Adrenal gland (tissue), 12 donors: ENCODE measurements around the gene CDHR3. TPM values are rescaled to one million over a fixed set of nuclear protein-coding genes. Genes with fewer than 3 reads are reported as not detected.

Experiments
- DNase-seq, 7 donors: peaks; one replicate each; pipeline ENCODE4 v3.0.0-alpha.2; 2019 to 2020
- H3K27ac ChIP-seq, 5 donors: fragments of 200-600 bp; sonication (generic) in 4 of 5; 1 replicate in 3 of 5; 2 replicates in 2 of 5; pipeline versions ENCODE4 v1.5.1 to v1.8.0; 2016 to 2020; ENCODE audit warnings: mild to moderate bottlenecking in 1 of 5
- H3K27me3 ChIP-seq: fragments of 200-600 bp; 2 replicates; pipeline ENCODE4 v1.8.0; 2021
- H3K36me3 ChIP-seq, 2 donors: fragments of 200-600 bp; replicated peaks in 1 of 2; 1 replicate in 1 of 2; 2 replicates in 1 of 2; pipeline versions ENCODE4 v1.5.1 to v1.8.0; 2018 to 2022
- H3K4me1 ChIP-seq, 2 donors: fragments of 200-600 bp; replicated peaks in 1 of 2; 1 replicate in 1 of 2; 2 replicates in 1 of 2; pipeline versions ENCODE4 v1.5.1 to v1.8.0; 2018 to 2021
- H3K4me3 ChIP-seq, 4 donors: fragments of 200-600 bp; sonication (generic) in 3 of 4; one replicate each; pipeline ENCODE4 v1.5.1; 2016 to 2018
- H3K9me3 ChIP-seq, 3 donors: fragments of 200-600 bp; sonication (generic) in 1 of 3; replicated peaks in 1 of 3; 1 replicate in 2 of 3; 2 replicates in 1 of 3; pipeline versions ENCODE4 v1.5.1 to v1.8.0; 2016 to 2021
- CTCF ChIP-seq, 6 experiments: fragments of 450-650 bp in 4 of 6; fragments of 200-600 bp in 2 of 6; sonication (generic) in 1 of 6; IDR thresholded peaks; 1 replicate in 5 of 6; 2 replicates in 1 of 6; pipeline versions ENCODE4 v1.5.1 to v1.8.0; 2016 to 2021; ENCODE audit warnings: antibody characterized with exemption in 6 of 6, mild to moderate bottlenecking in 2 of 6, moderate library complexity in 1 of 6
- POLR2A ChIP-seq, 2 donors: fragments of 450-650 bp; IDR thresholded peaks; one replicate each; pipeline ENCODE4 v1.6.1; 2017; ENCODE audit warnings: antibody characterized with exemption in 2 of 2, mild to moderate bottlenecking in 2 of 2, moderate library complexity in 1 of 2
- WGBS, 4 donors: extraction: QIAGEN DNeasy Blood & Tissue Kit in 2 of 4; methylation state at CpG; one replicate each; pipeline versions ENCODE4 v1.1.5 to v1.1.7; 2013 to 2017; 5-methylcytosine and 5-hydroxymethylcytosine counted together
- intact Hi-C, 2 donors: fragments of 100-400 bp; cut with DNase I; formaldehyde crosslinking; loops; one replicate each; pipeline versions ENCODE4 v1.14.1 to v1.15.0; 2022 to 2023
- polyA plus RNA-seq, 3 donors: library from polyadenylated mRNA; stranded (reverse); fragments of 200-250 nt in 2 of 3; fragments of 350-450 nt in 1 of 3; fragmentation: Illumina TruSeq in 1 of 3; extraction: RNeasy Lipid Tissue Mini Kit (QIAGEN cat#74804) in 1 of 3; gene quantifications; one replicate each; pipeline ENCODE4 v1.2.3, GENCODE V29; 2013 to 2014
- total RNA-seq, 9 donors: library from RNA; depleted of rRNA in 4 of 9; stranded (reverse); fragments of >200 nt in 4 of 9; fragments of 120-200 nt in 1 of 9; fragmentation: NEBNext Ultra II Directional in 1 of 9; extraction: Animal tissue kit (Norgen Biotek cat#: 25700) in 1 of 9; gene quantifications; one replicate each; pipeline versions ENCODE4 v1.1.0 to v1.2.4, GENCODE V29; 2013 to 2023
- donor health status: healthy with polysubstance abuse.
- donor health status: Bipolar disorder and iron deficiency.
- donor health status: DM: yes; HTN: yes; CAD: no.
- donor health status: DM: no; HTN: no; CAD: no.
- donor health status: DM: no; HTN: no; CAD: no.
- donor health status: DM: yes; HTN: yes; CAD: no.

CDHR3 gene
- total and polyA plus RNA-seq, 12 donors, result 0.66 to 5.0 (median 2.3) TPM

DNA sequence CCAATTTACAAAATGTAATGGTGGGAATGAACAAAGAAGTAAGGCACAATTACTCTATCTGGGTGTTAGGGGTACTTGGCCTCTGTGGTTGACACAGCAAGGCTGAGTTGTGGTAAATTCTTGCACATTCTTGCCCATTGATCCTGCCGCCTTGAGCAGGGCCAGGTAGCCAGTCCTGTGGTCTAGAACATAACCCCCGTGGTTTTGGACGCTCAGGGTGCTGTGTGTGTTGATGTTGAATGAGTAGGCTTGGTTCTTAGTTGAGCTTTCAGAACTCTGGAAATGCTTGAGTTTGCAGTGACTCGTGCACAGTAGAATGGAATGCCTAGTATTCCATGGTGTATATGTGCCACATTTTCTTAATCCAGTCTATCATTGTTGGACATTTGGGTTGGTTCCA lies 42.3 kb upstream of the CDHR3 start:
- H3K4me1 ChIP-seq, result no peaks in the 10 kb centered on the region
- H3K9me3 ChIP-seq, result peaks cover 0 to 9% (median 0%) of the 10 kb centered on the region in 3 donors
- WGBS, 4 donors, result 93 to 100% (median 96%) methylated on average over 4 of the region's 4 CpGs
- no peak for DNase-seq
- intact Hi-C loops, result no loop called here
- no peak overlapping the region for H3K27ac ChIP-seq
- H3K36me3 ChIP-seq, result no peaks in the 10 kb centered on the region
- no peak overlapping the region for H3K4me3 ChIP-seq
- H3K27me3 ChIP-seq, result no peaks in the 10 kb centered on the region
- no peak for TF ChIP-seq CTCF (IDR thresholded peaks at IDR 0.05)
- TF ChIP-seq POLR2A (IDR thresholded peaks at IDR 0.05), result no peak

- intact Hi-C loops, result no loop called here
- WGBS, 4 donors, result 91 to 95% (median 92%) methylated on average over 1 of the region's 1 CpG
- H3K36me3 ChIP-seq, result no peaks in the 10 kb centered on the region
- H3K27me3 ChIP-seq, result no peaks in the 10 kb centered on the region
- no peaks in the 10 kb centered on the region for H3K4me1 ChIP-seq
- no peak for TF ChIP-seq POLR2A (IDR thresholded peaks at IDR 0.05)
- TF ChIP-seq CTCF (IDR thresholded peaks at IDR 0.05), result no peak
- no peak overlapping the region for H3K27ac ChIP-seq
- no peak overlapping the region for H3K4me3 ChIP-seq
- no peak for DNase-seq
- peaks cover 0 to 9% (median 0%) of the 10 kb centered on the region in 3 donors for H3K9me3 ChIP-seq
These were observed 38.1 kb upstream of the CDHR3 start for GRCh38 chr7:105924945-105925344.

DNA sequence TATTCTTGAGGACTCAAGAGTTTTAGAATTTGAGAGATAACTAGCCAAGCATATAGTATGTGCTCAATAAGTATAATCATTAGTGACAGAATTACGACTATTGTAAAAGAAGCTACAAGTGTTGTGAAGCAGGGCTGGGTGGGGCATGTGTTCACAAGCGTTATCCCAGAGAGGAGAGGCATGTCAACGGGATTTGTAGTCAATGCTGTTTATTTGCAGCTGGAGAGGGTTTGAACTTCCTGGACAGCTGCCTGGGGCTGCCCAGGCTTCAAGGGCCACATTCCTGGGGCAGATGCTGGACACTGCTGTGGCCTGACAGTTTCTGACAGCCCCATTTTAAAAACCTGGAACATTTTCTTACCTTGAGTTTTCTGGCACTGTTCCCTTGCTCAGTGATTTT lies 36.9 kb upstream of the CDHR3 start:
- Histone ChIP-seq H3K4me3 (no peak overlapping the region), H3K27me3 (no peaks in the 10 kb centered on the region), H3K4me1 (no peaks in the 10 kb centered on the region), H3K9me3 (peaks cover 0 to 9% (median 0%) of the 10 kb centered on the region in 3 donors), H3K36me3 (no peaks in the 10 kb centered on the region), H3K27ac (no peak overlapping the region)
- no peak for TF ChIP-seq CTCF (IDR thresholded peaks at IDR 0.05)
- no peak for TF ChIP-seq POLR2A (IDR thresholded peaks at IDR 0.05)
- DNase-seq, result no peak
- intact Hi-C loops, result no loop called here
- 62 to 73% (median 70%) methylated on average over 3 of the region's 3 CpGs for WGBS, 4 donors

GRCh38 chr7:105931179-105931578 lies 31.9 kb upstream of the CDHR3 start:
- Histone ChIP-seq H3K4me1 (peaks cover 3% of the 10 kb centered on the region in 2 donors), H3K9me3 (no peaks in the 10 kb centered on the region), H3K27ac (no peak overlapping the region), H3K27me3 (no peaks in the 10 kb centered on the region), H3K4me3 (no peak overlapping the region), H3K36me3 (no peaks in the 10 kb centered on the region)
- TF ChIP-seq CTCF (IDR thresholded peaks at IDR 0.05) (no peak), POLR2A (IDR thresholded peaks at IDR 0.05) (no peak)
- intact Hi-C loops, result loop anchor here in 1 of 2 donors (10.0 kb wide), 2 partner anchors 74 to 114 kb away; no protein-coding TSS in a partner anchor
- 52 to 61% (median 57%) methylated on average over 4 of the region's 4 CpGs for WGBS, 4 donors
- DNase-seq, result no peak
